Stomach (tissue), 9 donors: ENCODE results near the gene ZNF469. TPM values are rescaled to one million over a fixed set of nuclear protein-coding genes. Genes with fewer than 3 reads are reported as not detected.
A peak's percentile ranks its signal among the peaks of the same experiment; 100 is the strongest.

ENCODE experiments used
- DNase-seq, 2 donors: peaks; one replicate each; pipeline versions ENCODE4 v3.0.0 to v3.0.0-alpha.2; 2013 to 2019
- H3K27ac ChIP-seq, 5 donors: fragments of 200-600 bp in 4 of 5; sonication (generic) in 4 of 5; one replicate each; pipeline ENCODE4 v1.5.1; 2013 to 2019; ENCODE audit warnings: mild to moderate bottlenecking in 1 of 5, moderate library complexity in 1 of 5
- H3K27me3 ChIP-seq, 3 donors: fragments of 200-600 bp; sonication (generic); one replicate each; pipeline ENCODE4 v1.5.1; 2017 to 2019; ENCODE audit warnings: mixed run types in 1 of 3
- H3K36me3 ChIP-seq, 4 donors: fragments of 200-600 bp; sonication (generic); 1 replicate in 3 of 4; 2 replicates in 1 of 4; pipeline ENCODE4 v1.5.1; 2016 to 2019
- H3K4me1 ChIP-seq, 4 donors: fragments of 200-600 bp; sonication (generic); one replicate each; pipeline ENCODE4 v1.5.1; 2016 to 2019
- H3K4me3 ChIP-seq, 4 donors: fragments of 200-600 bp; sonication (generic) in 3 of 4; one replicate each; pipeline ENCODE4 v1.5.1; 2016 to 2019; ENCODE audit warnings: mild to moderate bottlenecking in 1 of 4
- H3K9me3 ChIP-seq, 4 donors: fragments of 200-600 bp; sonication (generic); one replicate each; pipeline ENCODE4 v1.5.1; 2016 to 2019
- CTCF ChIP-seq, 7 experiments: fragments of 450-650 bp in 4 of 7; fragments of 200-600 bp in 3 of 7; sonication (generic) in 3 of 7; IDR thresholded peaks; one replicate each; pipeline ENCODE4 v1.5.1; 2016 to 2019; ENCODE audit warnings: antibody characterized with exemption in 7 of 7, control low read depth in 2 of 7, mild to moderate bottlenecking in 1 of 7
- EP300 ChIP-seq: sonication (generic); formaldehyde crosslinking; IDR thresholded peaks from one replicate; pipeline ENCODE4 v1.6.1; 2017; ENCODE audit warnings: antibody characterized with exemption
- POLR2A ChIP-seq, 4 donors: fragments of 450-650 bp; IDR thresholded peaks; one replicate each; pipeline ENCODE4 v1.6.1; 2016; ENCODE audit warnings: antibody characterized with exemption in 4 of 4, control low read depth in 2 of 4, mild to moderate bottlenecking in 1 of 4, moderate library complexity in 1 of 4
- POLR2AphosphoS5 ChIP-seq, 3 donors: sonication (generic); formaldehyde crosslinking; IDR thresholded peaks; one replicate each; pipeline ENCODE4 v1.6.1; 2016; ENCODE audit warnings: antibody characterized with exemption in 3 of 3
- WGBS, 5 donors: extraction: QIAGEN DNeasy Blood & Tissue Kit in 3 of 5; methylation state at CpG; one replicate each; pipeline versions ENCODE4 v1.1.5 to v1.1.7; 2013 to 2018; 5-methylcytosine and 5-hydroxymethylcytosine counted together
- intact Hi-C: fragments of 100-400 bp; cut with DNase I; formaldehyde crosslinking; loops from one replicate; pipeline ENCODE4 v1.15.1; 2023; ENCODE audit warnings: low total_unique reads
- polyA plus RNA-seq, 3 donors: library from polyadenylated mRNA; stranded (reverse); fragments of 200-250 nt; gene quantifications; one replicate each; pipeline ENCODE4 v1.2.3, GENCODE V29; 2013
- total RNA-seq, 5 donors: library from RNA; depleted of rRNA; stranded (reverse); fragments of >200 nt; gene quantifications; one replicate each; pipeline versions ENCODE4 v1.1.0 to v1.2.3, GENCODE V29; 2014 to 2016
- donor health status: healthy with polysubstance abuse.
- donor health status: Bipolar disorder and iron deficiency.
- donor health status: healthy.

Gene ZNF469
- total and polyA plus RNA-seq, 8 donors = under 0.01 to 6.2 (median 0.24) TPM

DNA sequence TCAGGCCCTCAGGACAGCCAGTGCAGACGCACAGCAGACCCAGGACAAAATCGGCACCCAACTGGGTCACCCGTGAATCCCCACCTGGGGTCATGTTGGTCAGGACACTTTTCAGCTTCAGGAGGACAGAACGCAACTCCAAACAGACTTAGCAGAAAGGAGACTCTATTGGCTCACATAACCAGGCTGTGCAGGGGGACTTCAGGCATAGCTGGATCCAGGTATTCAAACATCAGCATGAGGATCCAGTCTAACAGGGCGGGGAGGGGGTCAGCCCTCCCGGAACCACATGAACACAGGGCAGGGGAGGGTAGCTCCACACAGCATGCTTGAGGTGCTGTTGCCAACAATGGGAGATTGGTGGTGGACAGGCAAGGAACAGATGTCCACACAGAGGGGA is 22.0 kb downstream of the ZNF469 start:
- Histone ChIP-seq H3K36me3 (no peaks in the 10 kb centered on the region), H3K4me3 (no peak overlapping the region), H3K9me3 (no peaks in the 10 kb centered on the region), H3K27ac (no peak overlapping the region), H3K27me3 (peaks cover 0 to 10% (median 0%) of the 10 kb centered on the region in 3 donors), H3K4me1 (peaks cover 9 to 15% (median 14%) of the 10 kb centered on the region in 4 donors)
- intact Hi-C loops = no loop called here
- no peak for DNase-seq
- WGBS, 5 donors = 81 to 95% (median 89%) methylated on average over 5 to 6 of the region's 6 CpGs
- TF ChIP-seq POLR2AphosphoS5 (IDR thresholded peaks at IDR 0.05) (no peak), EP300 (no peak), POLR2A (IDR thresholded peaks at IDR 0.05) (no peak), CTCF (IDR thresholded peaks at IDR 0.05) (no peak)

GRCh38 chr16:88405216-88406060 is 22.7 kb downstream of the ZNF469 start:
- Histone ChIP-seq H3K4me3 (peak overlapping the region in 3 of 4 donors; percentile 1 to 19 (median 5)), H3K4me1 (peaks cover 9 to 15% (median 14%) of the 10 kb centered on the region in 4 donors), H3K27ac (no peak overlapping the region), H3K36me3 (no peaks in the 10 kb centered on the region), H3K27me3 (peaks cover 0 to 10% (median 0%) of the 10 kb centered on the region in 3 donors), H3K9me3 (no peaks in the 10 kb centered on the region)
- peak; percentile 34 to 87 for DNase-seq
- intact Hi-C loops = no loop called here
- WGBS, 5 donors = 32 to 43% (median 34%) methylated on average over 25 to 29 of the region's 29 CpGs
- TF ChIP-seq POLR2AphosphoS5 (IDR thresholded peaks at IDR 0.05) (no peak), POLR2A (IDR thresholded peaks at IDR 0.05) (no peak), EP300 (no peak), CTCF (IDR thresholded peaks at IDR 0.05) (no peak)

- no peak for DNase-seq
- H3K27ac ChIP-seq = no peak overlapping the region
Measured at GRCh38 chr16:88406096-88407041, 23.6 kb downstream of the ZNF469 start.

More at GRCh38 chr16:88406096-88407041, 23.6 kb downstream of the ZNF469 start:
- H3K36me3 ChIP-seq = no peaks in the 10 kb centered on the region
- peak overlapping the region in 3 of 4 donors; percentile 1 to 19 (median 5) for H3K4me3 ChIP-seq
- H3K9me3 ChIP-seq = no peaks in the 10 kb centered on the region
- peaks cover 0 to 10% (median 0%) of the 10 kb centered on the region in 3 donors for H3K27me3 ChIP-seq
- TF ChIP-seq CTCF (IDR thresholded peaks at IDR 0.05) = no peak
- TF ChIP-seq POLR2A (IDR thresholded peaks at IDR 0.05) = no peak
- TF ChIP-seq POLR2AphosphoS5 (IDR thresholded peaks at IDR 0.05) = no peak
- TF ChIP-seq EP300 = no peak
- peaks cover 9 to 15% (median 14%) of the 10 kb centered on the region in 4 donors for H3K4me1 ChIP-seq
- WGBS, 5 donors = 48 to 62% (median 57%) methylated on average over 27 to 39 of the region's 39 CpGs
- intact Hi-C loops = no loop called here
